Measurements from ENCODE around the gene VWA2.

DNA sequence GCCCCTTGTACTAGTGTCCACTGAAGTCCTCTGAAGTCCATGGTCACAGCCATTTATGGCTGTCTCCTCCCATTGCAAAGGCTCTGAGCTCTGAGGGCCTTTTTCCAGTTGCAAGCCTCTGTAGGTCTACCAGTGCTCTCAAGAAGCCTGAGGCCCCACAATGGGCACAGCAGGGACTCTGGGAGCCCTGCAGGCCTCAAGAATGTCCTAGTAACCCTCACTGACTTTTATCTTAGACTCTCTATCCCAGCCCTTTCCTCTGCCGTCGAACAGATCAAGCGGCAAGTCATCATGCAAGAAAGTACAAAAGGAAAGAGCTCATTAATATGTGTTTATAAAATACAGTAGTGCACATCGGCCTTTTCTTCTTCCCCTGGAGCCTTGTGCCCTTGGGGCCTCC is 23.4 kb downstream of the VWA2 start:
- TF ChIP-seq, protein P1, sequence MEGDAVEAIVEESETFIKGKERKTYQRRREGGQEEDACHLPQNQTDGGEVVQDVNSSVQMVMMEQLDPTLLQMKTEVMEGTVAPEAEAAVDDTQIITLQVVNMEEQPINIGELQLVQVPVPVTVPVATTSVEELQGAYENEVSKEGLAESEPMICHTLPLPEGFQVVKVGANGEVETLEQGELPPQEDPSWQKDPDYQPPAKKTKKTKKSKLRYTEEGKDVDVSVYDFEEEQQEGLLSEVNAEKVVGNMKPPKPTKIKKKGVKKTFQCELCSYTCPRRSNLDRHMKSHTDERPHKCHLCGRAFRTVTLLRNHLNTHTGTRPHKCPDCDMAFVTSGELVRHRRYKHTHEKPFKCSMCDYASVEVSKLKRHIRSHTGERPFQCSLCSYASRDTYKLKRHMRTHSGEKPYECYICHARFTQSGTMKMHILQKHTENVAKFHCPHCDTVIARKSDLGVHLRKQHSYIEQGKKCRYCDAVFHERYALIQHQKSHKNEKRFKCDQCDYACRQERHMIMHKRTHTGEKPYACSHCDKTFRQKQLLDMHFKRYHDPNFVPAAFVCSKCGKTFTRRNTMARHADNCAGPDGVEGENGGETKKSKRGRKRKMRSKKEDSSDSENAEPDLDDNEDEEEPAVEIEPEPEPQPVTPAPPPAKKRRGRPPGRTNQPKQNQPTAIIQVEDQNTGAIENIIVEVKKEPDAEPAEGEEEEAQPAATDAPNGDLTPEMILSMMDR (IDR thresholded peaks at IDR 0.05): no peak
- TF ChIP-seq ZFX (IDR thresholded peaks at IDR 0.05; ENCODE audit: borderline replicate concordance): no peak
